Chondrocyte (in vitro differentiated cells): Measurements from ENCODE around the gene KCNQ1. TPM values are rescaled to one million over a fixed set of nuclear protein-coding genes. Genes with fewer than 3 reads are reported as not detected.

Experiments
- DNase-seq: peaks from one replicate; pipeline ENCODE4 v3.0.0; 2021; ENCODE audit warnings: mixed read lengths, low spot score
- H3K27ac Mint-ChIP-seq: one replicate; pipeline ENCODE4 v1.8.0; 2021; ENCODE audit warnings: mild to moderate bottlenecking, moderate library complexity, mixed read lengths; ENCODE audit not compliant: unreplicated experiment
- H3K27me3 Mint-ChIP-seq: 2 replicates; pipeline ENCODE4 v1.8.0; 2021; ENCODE audit warnings: low read depth, mixed read lengths
- H3K36me3 Mint-ChIP-seq: 2 replicates; pipeline ENCODE4 v1.8.0; 2021; ENCODE audit warnings: low read depth, mixed read lengths
- H3K4me1 Mint-ChIP-seq: 2 replicates; pipeline ENCODE4 v1.8.0; 2021; ENCODE audit warnings: low read depth, mild to moderate bottlenecking, mixed read lengths
- H3K4me3 Mint-ChIP-seq: one replicate; pipeline ENCODE4 v1.8.0; 2021; ENCODE audit warnings: mild to moderate bottlenecking, moderate library complexity, mixed read lengths; ENCODE audit not compliant: unreplicated experiment
- H3K9me3 Mint-ChIP-seq: 2 replicates; pipeline ENCODE4 v1.8.0; 2021; ENCODE audit warnings: low read depth, mixed read lengths
- CTCF ChIP-seq: fragments of 200-600 bp; sonication (generic); IDR thresholded peaks from 2 replicates; pipeline ENCODE4 v1.5.0; 2021; ENCODE audit warnings: antibody characterized with exemption, mild to moderate bottlenecking, moderate library complexity
- total RNA-seq: library from RNA; stranded (reverse); gene quantifications from 3 replicates; pipeline ENCODE4 v1.2.1, GENCODE V29; 2021

KCNQ1 gene
- total RNA-seq, 1 donor from 2014 or later, result not detected

GRCh38 chr11:2714463-2714800 is 269.6 kb downstream of the KCNQ1 start:
- Mint-ChIP-seq H3K36me3 (peaks cover 3% of the 10 kb centered on the region), H3K4me1 (peaks cover 4% of the 10 kb centered on the region), H3K9me3 (peaks cover 11% of the 10 kb centered on the region), H3K4me3 (no peak overlapping the region), H3K27ac (no peak overlapping the region), H3K27me3 (peaks cover 25% of the 10 kb centered on the region)
- no peak for TF ChIP-seq CTCF
- no peak for DNase-seq

- Mint-ChIP-seq H3K4me3 (no peak overlapping the region), H3K36me3 (peaks cover 3% of the 10 kb centered on the region), H3K4me1 (no peaks in the 10 kb centered on the region), H3K27me3 (peaks cover 24% of the 10 kb centered on the region), H3K9me3 (peaks cover 9% of the 10 kb centered on the region), H3K27ac (no peak overlapping the region)
- no peak for DNase-seq
- no peak for TF ChIP-seq CTCF
These were observed 270.1 kb downstream of the KCNQ1 start for GRCh38 chr11:2714871-2715270.

DNA sequence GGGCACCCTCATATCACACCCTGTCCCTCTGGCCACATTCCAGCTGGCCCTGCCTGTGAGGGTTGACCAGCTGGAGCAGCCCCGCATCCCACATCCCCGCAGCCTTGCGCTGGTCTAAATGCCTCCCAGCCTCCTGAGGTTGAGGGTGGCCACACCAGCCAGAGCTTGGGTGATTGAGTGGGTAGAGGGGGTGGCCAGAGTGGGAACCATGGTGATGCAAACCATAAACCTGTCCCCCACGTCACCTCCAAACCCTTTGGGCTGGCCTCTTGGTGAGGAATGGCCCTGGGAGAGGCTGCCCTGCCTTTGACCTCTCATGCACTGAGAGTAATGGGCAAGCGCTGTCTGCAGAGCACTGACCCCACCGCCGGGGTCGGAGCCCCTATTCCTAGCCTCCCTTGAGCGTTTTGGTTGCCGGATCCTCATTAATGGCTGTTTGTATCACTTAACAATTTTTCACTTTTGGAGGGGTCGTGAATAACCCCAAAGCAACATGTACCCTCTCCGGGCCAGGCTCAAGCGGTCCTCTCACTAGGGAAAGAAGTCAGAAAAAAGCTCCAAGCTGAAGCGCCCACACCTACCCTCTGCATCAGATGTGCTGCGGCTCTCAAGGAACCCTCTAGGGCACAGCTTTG is 271.0 kb downstream of the KCNQ1 start:
- Mint-ChIP-seq H3K36me3 (no peaks in the 10 kb centered on the region), H3K27ac (no peak overlapping the region), H3K27me3 (peaks cover 22% of the 10 kb centered on the region), H3K9me3 (peaks cover under 1% of the 10 kb centered on the region), H3K4me3 (no peak overlapping the region), H3K4me1 (no peaks in the 10 kb centered on the region)
- no peak for TF ChIP-seq CTCF
- DNase-seq, result no peak

GRCh38 chr11:2716376-2717095 is 271.7 kb downstream of the KCNQ1 start:
- no peaks in the 10 kb centered on the region for H3K4me1 Mint-ChIP-seq
- no peak overlapping the region for H3K27ac Mint-ChIP-seq
- no peaks in the 10 kb centered on the region for H3K36me3 Mint-ChIP-seq
- H3K9me3 Mint-ChIP-seq, result no peaks in the 10 kb centered on the region
- peaks cover 17% of the 10 kb centered on the region for H3K27me3 Mint-ChIP-seq
- H3K4me3 Mint-ChIP-seq, result no peak overlapping the region
- TF ChIP-seq CTCF, result no peak
- DNase-seq, result no peak

DNA sequence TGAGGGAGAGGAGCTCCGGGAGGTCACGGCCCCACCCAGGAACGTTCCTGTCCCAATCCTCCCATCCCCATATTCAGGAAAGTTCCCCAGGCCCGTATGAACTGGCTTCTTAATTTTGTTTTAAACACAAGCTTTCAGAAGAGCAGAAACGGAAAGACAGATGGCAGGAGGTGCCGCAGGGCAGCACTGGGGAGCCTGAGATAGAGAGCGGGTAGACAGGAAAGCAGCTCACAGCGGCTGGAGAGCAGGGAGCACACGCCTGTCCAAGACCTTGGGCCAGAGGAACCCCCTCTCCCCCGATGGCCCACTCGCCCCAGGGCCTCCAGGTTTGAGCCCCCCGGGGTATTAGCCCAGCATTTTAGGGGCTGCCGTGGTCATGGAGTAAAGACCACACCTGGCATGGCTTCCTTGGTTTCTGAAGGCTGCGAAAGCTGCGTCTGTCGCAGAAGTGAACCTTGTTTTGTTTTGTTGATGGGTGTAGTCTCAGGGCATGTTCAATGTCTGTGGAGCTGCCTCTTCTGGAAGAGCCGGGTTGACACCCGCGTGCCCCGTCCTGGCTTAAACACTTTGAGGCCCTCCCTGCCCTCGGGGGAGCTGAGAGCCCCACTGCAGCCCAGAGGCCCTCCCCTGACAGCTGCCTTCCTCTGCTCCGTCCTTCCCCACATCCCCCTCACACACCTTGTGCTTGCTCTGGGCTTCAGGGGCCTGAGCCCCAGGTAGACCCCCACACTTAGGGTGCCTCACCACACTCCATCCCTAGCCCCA is 272.9 kb downstream of the KCNQ1 start:
- Mint-ChIP-seq H3K36me3 (no peaks in the 10 kb centered on the region), H3K4me3 (no peak overlapping the region), H3K4me1 (no peaks in the 10 kb centered on the region), H3K27ac (no peak overlapping the region), H3K9me3 (no peaks in the 10 kb centered on the region), H3K27me3 (peaks cover 21% of the 10 kb centered on the region)
- no peak for DNase-seq
- no peak for TF ChIP-seq CTCF
